ENCODE data around the gene CTNNA3. TPM values are rescaled to one million over a fixed set of nuclear protein-coding genes. Genes with fewer than 3 reads are reported as not detected.

The CTNNA3 gene
- polyA plus RNA-seq, 1 experiment = 0.26 TPM

DNA sequence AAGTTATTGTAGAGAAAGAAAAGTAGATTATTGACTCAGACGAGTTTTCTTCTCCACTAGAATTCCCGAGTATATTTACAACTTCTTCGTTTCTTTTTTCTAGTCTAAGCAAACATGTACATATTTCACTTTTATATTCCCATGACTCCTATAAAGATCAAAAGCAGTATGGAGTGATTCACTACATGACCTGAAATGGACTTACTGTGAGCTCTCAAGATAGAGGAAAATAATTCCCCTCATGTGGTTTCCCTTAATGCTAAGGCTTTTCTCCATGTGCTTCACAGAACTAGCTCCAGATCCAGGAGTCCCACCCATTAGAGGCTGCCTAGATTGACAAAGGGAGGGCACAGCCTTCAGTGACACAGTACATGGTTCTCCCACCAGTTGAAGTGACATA lies 1593.2 kb downstream of the CTNNA3 start:
- no peak overlapping the region for H3K27ac ChIP-seq (ENCODE audit: low read depth, low read length)
- CTCF ChIA-PET = no interaction called here
- TF ChIP-seq CTCF (IDR thresholded peaks at IDR 0.05; ENCODE audit: low read depth, low read length) = no peak
- no peaks in the 10 kb centered on the region for H3K9me3 ChIP-seq (ENCODE audit: control insufficient read depth, insufficient read depth, low read length)
- H3K4me3 ChIP-seq (ENCODE audit: low read depth, low read length) = no peak overlapping the region
- POLR2A ChIA-PET = no interaction called here
- no peak for DNase-seq (ENCODE audit: low read depth, low spot score)
- H3K27me3 ChIP-seq (ENCODE audit: control insufficient read depth, insufficient read depth, low read length) = no peaks in the 10 kb centered on the region

DNA sequence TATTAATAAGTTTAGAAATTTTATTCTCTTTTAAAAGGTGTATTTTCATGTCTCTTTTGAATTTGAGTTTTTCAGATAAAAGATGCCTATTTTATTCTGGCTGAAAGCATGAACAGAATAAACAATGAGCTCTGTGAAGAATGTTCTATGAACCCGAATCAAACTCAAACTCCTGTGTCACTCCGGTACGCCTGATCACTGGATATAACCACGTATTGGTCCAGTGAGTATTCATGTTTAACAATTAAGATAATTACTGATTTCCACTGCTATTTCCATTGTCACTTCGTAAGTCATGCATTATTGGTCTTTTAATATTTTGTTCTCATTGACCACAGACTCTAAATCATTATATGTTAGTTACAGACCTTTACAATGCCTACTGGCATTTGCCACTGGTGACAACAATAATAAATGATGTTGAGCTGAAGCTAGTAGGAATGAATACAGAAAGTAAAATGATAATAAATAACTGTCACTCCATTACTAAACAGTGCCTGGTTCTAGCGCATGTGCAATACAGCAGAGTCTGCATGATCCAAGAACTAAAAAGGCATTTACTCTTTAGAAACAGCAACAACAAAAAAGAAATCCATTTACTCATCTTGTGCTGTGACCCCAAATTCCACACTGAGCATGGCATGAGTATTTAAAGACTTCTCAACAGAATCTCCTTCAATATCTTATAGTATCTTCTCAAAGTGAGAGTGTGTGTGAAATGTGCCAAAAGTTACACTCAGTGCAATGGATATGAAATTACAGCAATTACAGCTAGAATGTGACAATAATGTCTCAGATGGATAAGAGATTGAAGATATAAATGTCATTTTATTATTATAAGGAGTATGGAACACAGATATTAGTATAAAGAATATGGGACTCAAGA lies 1597.2 kb downstream of the CTNNA3 start:
- CTCF ChIA-PET = no interaction called here
- H3K4me3 ChIP-seq (ENCODE audit: low read depth, low read length) = no peak overlapping the region
- no peaks in the 10 kb centered on the region for H3K27me3 ChIP-seq (ENCODE audit: control insufficient read depth, insufficient read depth, low read length)
- H3K27ac ChIP-seq (ENCODE audit: low read depth, low read length) = no peak overlapping the region
- POLR2A ChIA-PET = no interaction called here
- no peaks in the 10 kb centered on the region for H3K9me3 ChIP-seq (ENCODE audit: control insufficient read depth, insufficient read depth, low read length)
- no peak for DNase-seq (ENCODE audit: low read depth, low spot score)
- no peak for TF ChIP-seq CTCF (IDR thresholded peaks at IDR 0.05; ENCODE audit: low read depth, low read length)

- ChIA-PET POLR2A (no interaction called here), CTCF (no interaction called here)
- H3K9me3 ChIP-seq (ENCODE audit: control insufficient read depth, insufficient read depth, low read length) = no peaks in the 10 kb centered on the region
- no peak overlapping the region for H3K4me3 ChIP-seq (ENCODE audit: low read depth, low read length)
- TF ChIP-seq CTCF (IDR thresholded peaks at IDR 0.05; ENCODE audit: low read depth, low read length) = no peak
- no peaks in the 10 kb centered on the region for H3K27me3 ChIP-seq (ENCODE audit: control insufficient read depth, insufficient read depth, low read length)
- H3K27ac ChIP-seq (ENCODE audit: low read depth, low read length) = no peak overlapping the region
- DNase-seq (ENCODE audit: low read depth, low spot score) = no peak
These were observed 1600.4 kb downstream of the CTNNA3 start for GRCh38 chr10:66095610-66096009.

GRCh38 chr10:66085906-66086305 lies 1610.1 kb downstream of the CTNNA3 start:
- H3K27ac ChIP-seq (ENCODE audit: low read depth, low read length) = no peak overlapping the region
- ChIA-PET CTCF (no interaction called here), POLR2A (no interaction called here)
- no peak overlapping the region for H3K4me3 ChIP-seq (ENCODE audit: low read depth, low read length)
- H3K9me3 ChIP-seq (ENCODE audit: control insufficient read depth, insufficient read depth, low read length) = no peaks in the 10 kb centered on the region
- no peak for TF ChIP-seq CTCF (IDR thresholded peaks at IDR 0.05; ENCODE audit: low read depth, low read length)
- H3K27me3 ChIP-seq (ENCODE audit: control insufficient read depth, insufficient read depth, low read length) = no peaks in the 10 kb centered on the region
- DNase-seq (ENCODE audit: low read depth, low spot score) = no peak

DNA sequence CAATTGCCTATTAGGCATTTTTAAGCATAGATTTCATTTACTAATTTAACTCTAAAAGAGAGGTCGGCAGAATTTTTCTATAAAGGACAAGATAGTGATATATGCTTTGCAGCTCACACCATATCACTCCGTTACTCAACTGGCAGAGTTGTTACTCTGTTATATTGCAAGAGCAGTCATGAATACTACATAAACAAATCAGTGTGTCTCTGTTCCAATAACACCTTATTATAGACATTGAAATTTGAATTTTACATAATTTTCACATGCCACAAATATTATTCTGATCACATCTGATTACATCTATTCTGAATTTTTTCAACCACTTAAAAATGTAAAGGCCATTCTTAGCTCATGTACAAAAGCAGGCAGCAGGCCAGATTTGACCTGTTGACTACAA lies 1624.1 kb downstream of the CTNNA3 start:
- CTCF ChIA-PET = no interaction called here
- H3K27me3 ChIP-seq (ENCODE audit: control insufficient read depth, insufficient read depth, low read length) = no peaks in the 10 kb centered on the region
- no peaks in the 10 kb centered on the region for H3K9me3 ChIP-seq (ENCODE audit: control insufficient read depth, insufficient read depth, low read length)
- POLR2A ChIA-PET = no interaction called here
- TF ChIP-seq CTCF (IDR thresholded peaks at IDR 0.05; ENCODE audit: low read depth, low read length) = no peak
- DNase-seq (ENCODE audit: low read depth, low spot score) = no peak
- H3K27ac ChIP-seq (ENCODE audit: low read depth, low read length) = no peak overlapping the region
- no peak overlapping the region for H3K4me3 ChIP-seq (ENCODE audit: low read depth, low read length)
